DND-41 (cell line): ENCODE results near the gene NPAS1.

Source experiments
- CTCF ChIP-seq: IDR thresholded peaks from 2 replicates; pipeline ENCODE4 v1.5.1; 2012; ENCODE audit warnings: borderline replicate concordance, low read length, moderate library complexity, mild to moderate bottlenecking; ENCODE audit not compliant: poor library complexity, severe bottlenecking; ENCODE audit errors: extremely low read depth
- EZH2 ChIP-seq: IDR thresholded peaks from 3 replicates; pipeline ENCODE4 v1.6.1; 2012; ENCODE audit warnings: borderline replicate concordance, low read depth, mild to moderate bottlenecking, moderate library complexity, low read length, inconsistent platforms; ENCODE audit not compliant: severe bottlenecking

GRCh38 chr19:46981286-46981945 is 38.2 kb upstream of the NPAS1 start:
- TF ChIP-seq CTCF (no peak), EZH2 (no peak)
